ENCODE measurements around the gene NOS3. TPM values are rescaled to one million over a fixed set of nuclear protein-coding genes. Genes with fewer than 3 reads are reported as not detected.

Gene NOS3
- total and polyA plus RNA-seq, 2 experiments from 2014 or later, result 0.32 to 0.83 TPM

GRCh38 chr7:150951521-150951920 is 39.3 kb upstream of the NOS3 start:
- Histone ChIP-seq H3K36me3 (ENCODE audit: low read depth) (no peaks in the 10 kb centered on the region), H3K9me3 (ENCODE audit: low read depth) (no peaks in the 10 kb centered on the region), H3K4me3 (no peak overlapping the region), H3K27ac (no peak overlapping the region), H4K20me1 (ENCODE audit: insufficient read depth) (no peaks in the 10 kb centered on the region), H3K4me1 (ENCODE audit: insufficient read depth) (no peaks in the 10 kb centered on the region), H3K4me2 (ENCODE audit: unreplicated experiment) (no peak overlapping the region), H3K27me3 (replicated peaks; ENCODE audit: insufficient read depth) (peaks cover 9% of the 10 kb centered on the region; the same call in 1 of the 2 replicates), H3F3A (ENCODE audit: insufficient read depth) (no peaks in the 10 kb centered on the region), H3K9me2 (ENCODE audit: insufficient read depth) (no peaks in the 10 kb centered on the region), H3K79me2 (ENCODE audit: insufficient read depth) (no peaks in the 10 kb centered on the region), H2AFZ (no peak overlapping the region), H3K9ac (no peak overlapping the region)
- in situ Hi-C loops (cut with MboI), result no loop called here
- 88 to 89% methylated on average over 28 of the region's 28 CpGs for WGBS, 2 experiments (ENCODE audit: low coverage in 1 of 2, low lambda C conversion rate in 2 of 2, missing lambda C conversion rate in 2 of 2)
- TF ChIP-seq EZH2 (IDR thresholded peaks at IDR 0.05; ENCODE audit: insufficient read depth, poor library complexity, severe bottlenecking), result no peak
- DNase-seq, result no peak

- Histone ChIP-seq H3K4me2 (ENCODE audit: unreplicated experiment) (no peak overlapping the region), H3K36me3 (ENCODE audit: low read depth) (no peaks in the 10 kb centered on the region), H3K79me2 (ENCODE audit: insufficient read depth) (no peaks in the 10 kb centered on the region), H4K20me1 (ENCODE audit: insufficient read depth) (no peaks in the 10 kb centered on the region), H3K9ac (no peak overlapping the region), H3F3A (ENCODE audit: insufficient read depth) (no peaks in the 10 kb centered on the region), H2AFZ (no peak overlapping the region), H3K4me1 (ENCODE audit: insufficient read depth) (no peaks in the 10 kb centered on the region), H3K9me2 (ENCODE audit: insufficient read depth) (no peaks in the 10 kb centered on the region), H3K27ac (no peak overlapping the region), H3K9me3 (ENCODE audit: low read depth) (no peaks in the 10 kb centered on the region), H3K4me3 (no peak overlapping the region), H3K27me3 (replicated peaks; ENCODE audit: insufficient read depth) (peaks cover 4% of the 10 kb centered on the region)
- in situ Hi-C loops (cut with MboI), result no loop called here
- WGBS, 2 experiments (ENCODE audit: low coverage in 1 of 2, low lambda C conversion rate in 2 of 2, missing lambda C conversion rate in 2 of 2), result 76 to 78% methylated on average over 32 to 33 of the region's 33 CpGs
- TF ChIP-seq EZH2 (IDR thresholded peaks at IDR 0.05; ENCODE audit: insufficient read depth, poor library complexity, severe bottlenecking) (no peak), EZH2phosphoT487 (IDR thresholded peaks at IDR 0.05; ENCODE audit: insufficient read depth, low read depth) (no peak)
- no peak for DNase-seq
Observed at GRCh38 chr7:150952331-150953050, 38.3 kb upstream of the NOS3 start.

GRCh38 chr7:150953061-150953997 is 37.5 kb upstream of the NOS3 start:
- H3F3A ChIP-seq (ENCODE audit: insufficient read depth), result no peaks in the 10 kb centered on the region
- no peaks in the 10 kb centered on the region for H3K9me3 ChIP-seq (ENCODE audit: low read depth)
- no peak for DNase-seq
- no peak overlapping the region for H3K9ac ChIP-seq
- WGBS, 2 experiments (ENCODE audit: low coverage in 1 of 2, low lambda C conversion rate in 2 of 2, missing lambda C conversion rate in 2 of 2), result 65 to 75% methylated on average over 17 of the region's 17 CpGs
- no peak overlapping the region for H3K4me3 ChIP-seq
- H3K79me2 ChIP-seq (ENCODE audit: insufficient read depth), result no peaks in the 10 kb centered on the region
- H3K27ac ChIP-seq, result no peak overlapping the region
- in situ Hi-C loops (cut with MboI), result no loop called here
- no peak for TF ChIP-seq EZH2phosphoT487 (IDR thresholded peaks at IDR 0.05; ENCODE audit: insufficient read depth, low read depth)
- no peak for TF ChIP-seq EZH2 (IDR thresholded peaks at IDR 0.05; ENCODE audit: insufficient read depth, poor library complexity, severe bottlenecking)
- H3K36me3 ChIP-seq (ENCODE audit: low read depth), result no peaks in the 10 kb centered on the region
- H3K9me2 ChIP-seq (ENCODE audit: insufficient read depth), result no peaks in the 10 kb centered on the region
- H3K4me2 ChIP-seq (ENCODE audit: unreplicated experiment), result no peak overlapping the region
- peaks cover 4% of the 10 kb centered on the region for H3K27me3 ChIP-seq (replicated peaks; ENCODE audit: insufficient read depth)
- H3K4me1 ChIP-seq (ENCODE audit: insufficient read depth), result no peaks in the 10 kb centered on the region
- no peak overlapping the region for H2AFZ ChIP-seq
- no peaks in the 10 kb centered on the region for H4K20me1 ChIP-seq (ENCODE audit: insufficient read depth)

- WGBS, 2 experiments (ENCODE audit: low coverage in 1 of 2, low lambda C conversion rate in 2 of 2, missing lambda C conversion rate in 2 of 2), result 55 to 63% methylated on average over 9 of the region's 9 CpGs
- no peak for DNase-seq
Observed at GRCh38 chr7:150954201-150954985, 36.4 kb upstream of the NOS3 start.

More at GRCh38 chr7:150954201-150954985, 36.4 kb upstream of the NOS3 start:
- H3K79me2 ChIP-seq (ENCODE audit: insufficient read depth), result no peaks in the 10 kb centered on the region
- H3K9me3 ChIP-seq (ENCODE audit: low read depth), result no peaks in the 10 kb centered on the region
- no peaks in the 10 kb centered on the region for H3K9me2 ChIP-seq (ENCODE audit: insufficient read depth)
- H3F3A ChIP-seq (ENCODE audit: insufficient read depth), result no peaks in the 10 kb centered on the region
- no peaks in the 10 kb centered on the region for H3K36me3 ChIP-seq (ENCODE audit: low read depth)
- H3K4me1 ChIP-seq (ENCODE audit: insufficient read depth), result no peaks in the 10 kb centered on the region
- TF ChIP-seq EZH2 (IDR thresholded peaks at IDR 0.05; ENCODE audit: insufficient read depth, poor library complexity, severe bottlenecking) (no peak), EZH2phosphoT487 (IDR thresholded peaks at IDR 0.05; ENCODE audit: insufficient read depth, low read depth) (no peak)
- no peak overlapping the region for H2AFZ ChIP-seq
- H3K27ac ChIP-seq, result no peak overlapping the region
- H3K4me2 ChIP-seq (ENCODE audit: unreplicated experiment), result no peak overlapping the region
- H3K27me3 ChIP-seq (replicated peaks; ENCODE audit: insufficient read depth), result peaks cover 10% of the 10 kb centered on the region
- no peak overlapping the region for H3K4me3 ChIP-seq
- no peak overlapping the region for H3K9ac ChIP-seq
- in situ Hi-C loops (cut with MboI), result no loop called here
- H4K20me1 ChIP-seq (ENCODE audit: insufficient read depth), result no peaks in the 10 kb centered on the region

Measured in GM23248 (cell line).